SK-N-SH (cell line): ENCODE results near the gene BOLA3. TPM values are rescaled to one million over a fixed set of nuclear protein-coding genes. Genes with fewer than 3 reads are reported as not detected.

ENCODE experiments used
- CTCF ChIA-PET: fragments of 300-600, 350-600 bp; formaldehyde crosslinking; extraction: SDS; loops from one replicate; lab custom pipeline; 2021; lab: Yijun Ruan, JAX
- POLR2A ChIA-PET: fragments of 350-600 bp; sonication (Branson Sonifier 250); formaldehyde crosslinking; extraction: SDS; loops from one replicate; lab custom pipeline; 2020; ENCODE audit warnings: antibody characterized with exemption, inconsistent platforms; lab: Yijun Ruan, JAX
- DNase-seq: peaks from one replicate; pipeline ENCODE4 v3.0.0; 2012
- H2AFZ ChIP-seq: fragments of 200-600 bp; sonication (generic); 2 replicates; pipeline ENCODE4 v1.8.1; 2016; ENCODE audit warnings: antibody characterized with exemption, mild to moderate bottlenecking, low read depth
- H3F3A ChIP-seq: fragments of 200-600 bp; sonication (generic); replicated peaks from 2 replicates; pipeline ENCODE3; 2016; ENCODE audit warnings: antibody characterized with exemption, mild to moderate bottlenecking; ENCODE audit not compliant: insufficient read depth
- H3K27ac ChIP-seq, 2 experiments: fragments of 200-500 bp in 1 of 2; fragments of 200-600 bp in 1 of 2; sonication (Bioruptor generic) in 1 of 2; sonication (generic), shearing (Covaris generic) in 1 of 2; 2 replicates each; pipeline versions ENCODE4 v1.5.1 to v1.6.1; 2014 to 2016; ENCODE audit warnings: low read depth in 2 of 2, inconsistent platforms in 1 of 2, low read length in 1 of 2, mild to moderate bottlenecking in 1 of 2, mixed read lengths in 1 of 2
- H3K27me3 ChIP-seq: fragments of 200-600 bp; sonication (generic), shearing (Covaris generic); 2 replicates; pipeline ENCODE4 v1.6.1; 2016; ENCODE audit warnings: mixed run types; ENCODE audit not compliant: insufficient read depth
- H3K36me3 ChIP-seq, 2 experiments: fragments of 200-500 bp in 1 of 2; fragments of 200-600 bp in 1 of 2; sonication (Bioruptor generic) in 1 of 2; sonication (generic) in 1 of 2; replicated peaks in 1 of 2; 2 replicates each; pipeline versions ENCODE3 to v1.5.1; 2014 to 2016; ENCODE audit warnings: low read length in 1 of 2, mild to moderate bottlenecking in 1 of 2; ENCODE audit not compliant: insufficient read depth in 2 of 2, control insufficient read depth in 1 of 2
- H3K4me1 ChIP-seq, 2 experiments: fragments of 200-500 bp in 1 of 2; fragments of 200-600 bp in 1 of 2; sonication (Bioruptor generic) in 1 of 2; sonication (generic), shearing (Covaris generic) in 1 of 2; 2 replicates each; pipeline versions ENCODE4 v1.5.1 to v1.6.1; 2014 to 2016; ENCODE audit warnings: low read depth in 1 of 2, low read length in 1 of 2, mixed run types in 1 of 2; ENCODE audit not compliant: insufficient read depth in 2 of 2, control insufficient read depth in 1 of 2
- H3K4me2 ChIP-seq: fragments of 200-600 bp; sonication (generic), shearing (Covaris generic); 2 replicates; pipeline ENCODE4 v1.6.1; 2017; ENCODE audit warnings: mixed run types
- H3K4me3 ChIP-seq, 2 experiments: fragments of 200-500 bp in 1 of 2; fragments of 200-600 bp in 1 of 2; sonication (Bioruptor generic) in 1 of 2; sonication (generic), shearing (Covaris generic) in 1 of 2; 2 replicates each; pipeline versions ENCODE4 v1.5.1 to v1.8.1; 2014 to 2016; ENCODE audit warnings: low read depth in 2 of 2, inconsistent platforms in 1 of 2, low read length in 1 of 2, mild to moderate bottlenecking in 1 of 2, mixed read lengths in 1 of 2, moderate library complexity in 1 of 2
- H3K79me2 ChIP-seq: fragments of 200-600 bp; sonication (generic); 2 replicates; pipeline ENCODE4 v1.8.1; 2017; ENCODE audit warnings: mild to moderate bottlenecking; ENCODE audit not compliant: insufficient read depth
- H3K9ac ChIP-seq: fragments of 200-600 bp; sonication (generic); 2 replicates; pipeline ENCODE4 v1.6.1; 2017; ENCODE audit warnings: mixed run types
- H3K9me2 ChIP-seq: fragments of 200-600 bp; sonication (generic); 2 replicates; pipeline ENCODE4 v1.6.1; 2017; ENCODE audit warnings: mixed run types
- H3K9me3 ChIP-seq: fragments of 200-600 bp; sonication (generic); 2 replicates; pipeline ENCODE4 v1.6.1; 2017; ENCODE audit warnings: mixed run types, mild to moderate bottlenecking, moderate library complexity
- H4K20me1 ChIP-seq: fragments of 200-600 bp; sonication (generic); 2 replicates; pipeline ENCODE4 v1.6.1; 2017; ENCODE audit warnings: mild to moderate bottlenecking, mixed run types; ENCODE audit not compliant: insufficient read depth
- CTCF ChIP-seq: fragments of 200-600 bp; sonication (generic); IDR thresholded peaks from 2 replicates; pipeline ENCODE4 v1.6.1; 2017; ENCODE audit warnings: antibody characterized with exemption, mild to moderate bottlenecking, moderate library complexity
- FOSL2 ChIP-seq: IDR thresholded peaks from 2 replicates; pipeline ENCODE4 v1.4.0; 2012; ENCODE audit warnings: low read depth, mild to moderate bottlenecking, moderate library complexity, borderline replicate concordance
- FOXJ3 ChIP-seq: sonication (generic); formaldehyde crosslinking; IDR thresholded peaks from 2 replicates; pipeline ENCODE4 v1.5.1; 2020; ENCODE audit warnings: mild to moderate bottlenecking, missing genetic modification reagents
- JUND ChIP-seq: IDR thresholded peaks from 2 replicates; pipeline ENCODE4 v1.4.0; 2012
- MAX ChIP-seq: IDR thresholded peaks from 2 replicates; pipeline ENCODE4 v1.4.0; 2012; ENCODE audit warnings: low read depth
- MXI1 ChIP-seq: IDR thresholded peaks from 2 replicates; pipeline ENCODE4 v1.6.1; 2012; ENCODE audit warnings: mild to moderate bottlenecking, low read depth, low read length, improper control_type of control experiment
- NFIC ChIP-seq: IDR thresholded peaks from 2 replicates; pipeline ENCODE4 v1.4.0; 2012; ENCODE audit warnings: borderline replicate concordance
- POLR2AphosphoS5 ChIP-seq: IDR thresholded peaks from 2 replicates; pipeline ENCODE4 v1.6.1; 2012; ENCODE audit warnings: low read depth, low read length
- SMC3 ChIP-seq: IDR thresholded peaks from 2 replicates; pipeline ENCODE4 v1.6.1; 2012; ENCODE audit warnings: low read depth, low read length, improper control_type of control experiment
- TEAD4 ChIP-seq: IDR thresholded peaks from 2 replicates; pipeline ENCODE4 v1.4.0; 2012; ENCODE audit warnings: mild to moderate bottlenecking, borderline replicate concordance; ENCODE audit not compliant: insufficient read depth
- USF1 ChIP-seq: IDR thresholded peaks from 2 replicates; pipeline ENCODE4 v1.4.0; 2012; ENCODE audit warnings: low read depth, borderline replicate concordance
- YY1 ChIP-seq: IDR thresholded peaks from 2 replicates; pipeline ENCODE4 v1.4.0; 2012; ENCODE audit warnings: low read depth, mild to moderate bottlenecking
- WGBS: methylation state at CpG from one replicate; pipeline ENCODE4 v1.1.6; 2017; ENCODE audit warnings: low lambda C conversion rate; 5-methylcytosine and 5-hydroxymethylcytosine counted together
- polyA plus RNA-seq, 3 experiments: library from polyadenylated mRNA; depleted of rRNA; stranded (reverse); fragments of >200 nt; gene quantifications; 2 replicates each; pipeline ENCODE4 v1.2.3, GENCODE V29; 2012

Gene BOLA3
- polyA plus RNA-seq, 1 of the 3 experiments (the other 2 are of a cell fraction): 90.1 TPM

- 88% methylated on average over 9 of the region's 19 CpGs for WGBS
- Histone ChIP-seq H3K4me1 (no peaks in the 10 kb centered on the region), H3K4me3 (no peak overlapping the region), H3K9ac (no peak overlapping the region), H3K79me2 (0 out of 2 replicates have a peak, but pooled peaks cover 4% of the 10 kb centered on the region), H4K20me1 (no peaks in the 10 kb centered on the region), H3F3A (no peaks in the 10 kb centered on the region), H3K9me3 (no peaks in the 10 kb centered on the region), H3K36me3 (peaks cover 3 to 32% of the 10 kb centered on the region in 2 experiments), H3K9me2 (no peaks in the 10 kb centered on the region), H3K27me3 (no peaks in the 10 kb centered on the region), H3K27ac (no peak overlapping the region), H2AFZ (no peak overlapping the region), H3K4me2 (no peak overlapping the region)
- CTCF ChIA-PET: interaction anchor here (1.0 to 3.4 kb wide), 2 partner anchors 9 to 19 kb away, joined by 3 to 16 read pairs; partner anchors contain the start of gene BOLA3
- TF ChIP-seq POLR2AphosphoS5: no peak
- peak; percentile 26; the same call in 1 of the 2 replicates for TF ChIP-seq CTCF
- POLR2A ChIA-PET: no interaction called here
- DNase-seq: no peak
Observed at GRCh38 chr2:74138600-74139323, 8.9 kb downstream of the BOLA3 start.

GRCh38 chr2:74137651-74138599 is 9.8 kb downstream of the BOLA3 start:
- Histone ChIP-seq H3K4me1 (no peaks in the 10 kb centered on the region), H2AFZ (no peak overlapping the region), H3K27me3 (no peaks in the 10 kb centered on the region), H3F3A (no peaks in the 10 kb centered on the region), H3K27ac (no peak overlapping the region; a peak in 1 of 4 replicates), H3K36me3 (peaks cover 3 to 32% of the 10 kb centered on the region in 2 experiments), H3K4me2 (no peak overlapping the region), H3K9me3 (no peaks in the 10 kb centered on the region), H3K9me2 (no peaks in the 10 kb centered on the region), H3K4me3 (no peak overlapping the region), H3K9ac (no peak overlapping the region), H4K20me1 (no peaks in the 10 kb centered on the region), H3K79me2 (0 out of 2 replicates have a peak, but pooled peaks cover 4% of the 10 kb centered on the region)
- no peak for DNase-seq
- ChIA-PET CTCF (interaction anchor here (1.0 to 3.4 kb wide), 3 partner anchors 10 to 33 kb away, joined by 3 to 16 read pairs (median 3); partner anchors contain the start of gene BOLA3), POLR2A (no interaction called here)
- TF ChIP-seq USF1 (no peak), TEAD4 (no peak), MXI1 (no peak), SMC3 (no peak), JUND (no peak), FOSL2 (no peak), FOXJ3 (CRISPR knock-in tag) (no peak), YY1 (no peak), NFIC (no peak), MAX (no peak)
- WGBS: 94% methylated on average over 8 of the region's 11 CpGs
